T-cell (primary cell): Measurements from ENCODE around the gene NELFCD. TPM values are rescaled to one million over a fixed set of nuclear protein-coding genes. Genes with fewer than 3 reads are reported as not detected.

ENCODE experiments used
- ATAC-seq, 4 experiments: fragments of 200-7000 bp in 3 of 4; fragments of 150-1000 bp in 1 of 4; cut with Tn5 transposase; replicated peaks in 1 of 4; 1 replicate in 3 of 4; 2 replicates in 1 of 4; pipeline ENCODE4 v1.10.0; 2021; ENCODE audit warnings: moderate library complexity in 3 of 4, mild to moderate bottlenecking in 2 of 4, moderate number of reproducible peaks in 1 of 4
- CTCF ChIA-PET, 2 donors: fragments of 300-600 bp; sonication (Branson Sonifier 250); formaldehyde crosslinking; loops; one replicate each; lab custom pipeline; 2022; ENCODE audit warnings: antibody characterized with exemption in 2 of 2; lab: Charles Lee
- POLR2A ChIA-PET, 2 donors: fragments of 300-600 bp; sonication (Branson Sonifier 250); formaldehyde crosslinking; loops; one replicate each; lab custom pipeline; 2022; ENCODE audit warnings: antibody characterized with exemption in 2 of 2; lab: Charles Lee
- DNase-seq, 35 experiments: peaks; one replicate each; pipeline versions ENCODE4 v3.0.0 to v3.0.0-alpha.2; 2013 to 2023
- H3K27ac ChIP-seq: one replicate; pipeline ENCODE4 v1.5.1; 2013; ENCODE audit warnings: low read length
- H3K27me3 ChIP-seq, 2 experiments: replicated peaks in 1 of 2; 1 replicate in 1 of 2; 2 replicates in 1 of 2; pipeline versions ENCODE4 v1.6.1 to v1.7.0; 2013; ENCODE audit warnings: low read length in 1 of 2, mixed read lengths in 1 of 2; ENCODE audit not compliant: control insufficient read depth in 2 of 2, insufficient read depth in 2 of 2; ENCODE audit errors: extremely low read depth in 1 of 2
- H3K36me3 ChIP-seq, 2 donors: 1 replicate in 1 of 2; 2 replicates in 1 of 2; pipeline versions ENCODE4 v1.6.1 to v1.7.0; 2013; ENCODE audit warnings: low read length in 1 of 2; ENCODE audit not compliant: control insufficient read depth in 2 of 2, insufficient read depth in 1 of 2; ENCODE audit errors: extremely low read depth in 1 of 2
- H3K4me1 ChIP-seq, 2 experiments: 1 replicate in 1 of 2; 2 replicates in 1 of 2; pipeline versions ENCODE4 v1.6.1 to v1.7.0; 2013; ENCODE audit warnings: low read length in 2 of 2, mixed read lengths in 1 of 2; ENCODE audit not compliant: insufficient read depth in 2 of 2, control insufficient read depth in 1 of 2; ENCODE audit errors: extremely low read depth in 1 of 2
- H3K4me3 ChIP-seq, 2 donors: 1 replicate in 1 of 2; 2 replicates in 1 of 2; pipeline versions ENCODE4 v1.5.1 to v1.7.0; 2013; ENCODE audit warnings: mild to moderate bottlenecking in 2 of 2, low read length in 1 of 2, moderate library complexity in 1 of 2; ENCODE audit not compliant: control insufficient read depth in 1 of 2; ENCODE audit errors: extremely low read depth in 1 of 2
- H3K9me3 ChIP-seq: 2 replicates; pipeline ENCODE4 v1.7.0; 2013
- H3K27ac Mint-ChIP-seq, 2 donors: one replicate each; pipeline ENCODE4 v1.8.0; 2020 to 2021; ENCODE audit warnings: mild to moderate bottlenecking in 2 of 2, mixed read lengths in 2 of 2
- H3K27me3 Mint-ChIP-seq, 2 donors: one replicate each; pipeline ENCODE4 v1.8.0; 2021 to 2022; ENCODE audit warnings: mixed read lengths in 2 of 2
- H3K36me3 Mint-ChIP-seq: one replicate; pipeline ENCODE4 v1.8.0; 2021; ENCODE audit warnings: mixed read lengths
- H3K4me1 Mint-ChIP-seq, 3 donors: one replicate each; pipeline ENCODE4 v1.8.0; 2020 to 2022; ENCODE audit warnings: mixed read lengths in 3 of 3, mild to moderate bottlenecking in 1 of 3
- H3K4me3 Mint-ChIP-seq, 3 donors: one replicate each; pipeline ENCODE4 v1.8.0; 2020 to 2022; ENCODE audit warnings: mild to moderate bottlenecking in 3 of 3, mixed read lengths in 3 of 3, moderate library complexity in 3 of 3
- H3K9me3 Mint-ChIP-seq, 3 donors: one replicate each; pipeline ENCODE4 v1.8.0; 2020 to 2022; ENCODE audit warnings: mixed read lengths in 3 of 3
- WGBS: methylation state at CpG from one replicate; pipeline ENCODE4 v1.1.5; 2013; ENCODE audit warnings: missing lambda C conversion rate; ENCODE audit not compliant: insufficient coverage; 5-methylcytosine and 5-hydroxymethylcytosine counted together
- total RNA-seq, 35 experiments: library from RNA in 6 of 35; stranded (reverse) in 6 of 35; fragments of 120-200 nt in 1 of 35; gene quantifications; one replicate each; pipeline versions ENCODE4 v1.2.1 to v1.2.4 and lab custom pipeline; 2013 to 2026

NELFCD gene
- total RNA-seq, 5 donors from 2014 or later (not counting 1 experiment from before 2014, with no cell fraction given), result 72.6 to 95.4 (median 90.4) TPM

DNA sequence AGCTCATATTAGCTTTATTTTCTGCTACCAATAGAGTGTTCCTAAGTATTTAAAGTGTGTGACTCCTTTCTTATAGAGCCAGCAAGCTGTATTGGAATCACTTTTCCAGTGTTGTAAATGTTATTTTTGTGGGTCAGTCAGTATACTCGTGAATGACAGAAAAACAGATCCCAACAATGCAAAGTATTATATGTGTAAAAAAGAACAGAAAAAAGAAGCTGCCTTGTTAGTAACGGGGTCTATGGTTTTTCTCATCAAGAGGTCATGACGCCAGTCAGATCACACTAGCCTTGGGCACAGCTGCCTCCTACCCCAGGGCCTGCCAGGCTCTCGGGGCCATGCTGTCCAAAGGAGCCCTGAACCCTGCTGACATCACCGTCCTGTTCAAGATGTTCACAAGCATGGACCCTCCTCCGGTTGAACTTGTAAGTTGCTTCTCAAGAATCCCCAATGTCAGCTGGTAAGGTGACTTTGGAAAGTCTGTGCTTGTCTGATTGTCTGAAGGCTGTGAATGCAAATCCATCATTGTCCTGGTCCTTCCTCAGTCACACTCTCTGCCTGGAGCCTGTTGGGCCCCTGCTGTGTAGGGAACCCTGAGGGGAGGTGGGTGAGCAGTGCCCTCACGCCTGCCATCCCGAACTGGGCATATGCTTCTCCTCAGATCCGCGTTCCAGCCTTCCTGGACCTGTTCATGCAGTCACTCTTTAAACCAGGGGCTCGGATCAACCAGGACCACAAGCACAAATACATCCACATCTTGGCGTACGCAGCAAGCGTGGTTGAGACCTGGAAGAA, 9.8 kb downstream of the NELFCD start:
- no peak for DNase-seq
- POLR2A ChIA-PET, result no interaction called here

DNA sequence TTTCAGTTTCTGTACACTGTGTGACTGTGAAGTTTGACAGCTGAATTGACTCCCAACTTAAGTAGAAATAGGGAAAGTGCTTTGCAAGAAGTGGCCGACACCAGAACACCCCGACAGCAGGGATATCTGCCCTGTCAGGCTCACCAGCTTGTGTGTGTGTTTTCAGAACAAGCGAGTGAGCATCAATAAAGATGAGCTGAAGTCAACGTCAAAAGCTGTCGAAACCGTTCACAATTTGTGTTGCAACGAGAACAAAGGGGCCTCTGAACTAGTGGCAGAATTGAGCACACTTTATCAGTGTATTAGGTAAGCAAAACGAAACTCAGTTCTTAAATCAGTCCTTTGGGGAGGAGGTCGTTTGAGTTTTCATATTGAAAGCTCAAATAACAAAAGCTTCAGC, 10.7 kb downstream of the NELFCD start:
- WGBS, result 99% methylated on average over 7 of the region's 9 CpGs
- DNase-seq, result no peak
- Mint-ChIP-seq H3K4me3 (no peak overlapping the region), H3K4me1 (peaks cover 0 to 5% (median 4%) of the 10 kb centered on the region in 3 donors), H3K9me3 (no peaks in the 10 kb centered on the region), H3K27ac (no peak overlapping the region), H3K27me3 (no peaks in the 10 kb centered on the region), H3K36me3 (peaks cover 71% of the 10 kb centered on the region)
- Histone ChIP-seq H3K36me3 (peaks cover 13 to 95% of the 10 kb centered on the region in 2 donors), H3K4me3 (no peak overlapping the region), H3K4me1 (no peaks in the 10 kb centered on the region), H3K9me3 (no peaks in the 10 kb centered on the region), H3K27me3 (no peaks in the 10 kb centered on the region), H3K27ac (no peak overlapping the region)
- ChIA-PET POLR2A (no interaction called here), CTCF (interaction anchor here in 1 of 2 donors (0.5 kb wide), 1 partner anchor 53 kb away, joined by 5 read pairs; no protein-coding TSS in a partner anchor)
- no peak for ATAC-seq

More for the DNA sequence above, 9.8 kb downstream of the NELFCD start:
- Histone ChIP-seq H3K4me1 (peaks cover 0 to 2% of the 10 kb centered on the region in 2 experiments), H3K36me3 (peaks cover 13 to 95% of the 10 kb centered on the region in 2 donors), H3K27ac (no peak overlapping the region), H3K4me3 (no peak overlapping the region), H3K27me3 (no peaks in the 10 kb centered on the region), H3K9me3 (no peaks in the 10 kb centered on the region)
- Mint-ChIP-seq H3K9me3 (no peaks in the 10 kb centered on the region), H3K27me3 (no peaks in the 10 kb centered on the region), H3K4me3 (no peak overlapping the region), H3K36me3 (peaks cover 68% of the 10 kb centered on the region), H3K27ac (peak overlapping the region in 1 of 2 donors; percentile 49), H3K4me1 (peaks cover under 1 to 10% (median 8%) of the 10 kb centered on the region in 3 donors)
- CTCF ChIA-PET, result interaction anchor here in 1 of 2 donors (0.5 to 0.6 kb wide), 2 partner anchors 52 to 615 kb away, joined by 3 to 5 read pairs; no protein-coding TSS in a partner anchor
- WGBS, result 89% methylated on average over 4 of the region's 14 CpGs
- no peak for ATAC-seq

DNA sequence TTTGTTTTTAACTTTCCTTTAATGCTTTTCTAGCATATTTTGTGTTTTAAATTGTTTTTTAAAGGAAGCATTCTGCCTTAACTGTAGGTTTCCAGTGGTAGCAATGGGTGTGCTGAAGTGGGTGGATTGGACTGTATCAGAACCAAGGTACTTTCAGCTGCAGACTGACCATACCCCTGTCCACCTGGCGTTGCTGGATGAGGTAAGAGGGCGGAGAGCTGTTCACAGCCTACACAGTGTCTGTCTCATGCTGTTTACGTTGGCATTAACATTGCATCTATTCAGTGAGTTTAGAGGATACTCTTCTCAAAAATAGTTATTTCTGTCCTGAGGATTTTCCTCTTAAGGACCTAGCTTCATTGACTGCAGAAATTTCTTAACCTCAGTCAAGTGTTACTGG, 11.9 kb downstream of the NELFCD start:
- Histone ChIP-seq H3K9me3 (no peaks in the 10 kb centered on the region), H3K27me3 (no peaks in the 10 kb centered on the region), H3K27ac (no peak overlapping the region), H3K4me3 (no peak overlapping the region), H3K4me1 (no peaks in the 10 kb centered on the region), H3K36me3 (peaks cover 18 to 95% of the 10 kb centered on the region in 2 donors)
- H3K27me3 Mint-ChIP-seq, result no peaks in the 10 kb centered on the region
- ChIA-PET POLR2A (interaction anchor here (0.6 to 0.7 kb wide), 2 partner anchors 16 to 339 kb away, joined by 3 to 6 read pairs; no protein-coding TSS in a partner anchor), CTCF (interaction anchor here in 1 of 2 donors (0.6 kb wide), 1 partner anchor 57 kb away, joined by 3 read pairs; no protein-coding TSS in a partner anchor)
- peaks cover 68% of the 10 kb centered on the region for H3K36me3 Mint-ChIP-seq
- 100% methylated on average over 1 of the region's 3 CpGs for WGBS
- H3K27ac Mint-ChIP-seq, result no peak overlapping the region
- no peak for DNase-seq
- H3K4me3 Mint-ChIP-seq, result no peak overlapping the region
- ATAC-seq, result no peak
- no peaks in the 10 kb centered on the region for H3K9me3 Mint-ChIP-seq
- H3K4me1 Mint-ChIP-seq, result peaks cover 0 to 3% (median 3%) of the 10 kb centered on the region in 3 donors

- H3K36me3 ChIP-seq, result peaks cover 18 to 88% of the 10 kb centered on the region in 2 donors
- CTCF ChIA-PET, result interaction anchor here (0.6 to 0.8 kb wide), 2 partner anchors 9 to 57 kb away, joined by 3 read pairs; no protein-coding TSS in a partner anchor
- POLR2A ChIA-PET, result interaction anchor here (0.6 to 0.7 kb wide), 3 partner anchors 17 to 340 kb away, joined by 3 to 6 read pairs (median 6); no protein-coding TSS in a partner anchor
- no peaks in the 10 kb centered on the region for H3K4me1 ChIP-seq
- H3K27ac ChIP-seq, result no peak overlapping the region
- no peaks in the 10 kb centered on the region for H3K9me3 ChIP-seq
- Mint-ChIP-seq H3K36me3 (peaks cover 64% of the 10 kb centered on the region), H3K4me1 (peaks cover 0 to 3% (median 3%) of the 10 kb centered on the region in 3 donors), H3K27ac (peak overlapping the region in 1 of 2 donors; percentile 77), H3K4me3 (no peak overlapping the region), H3K27me3 (no peaks in the 10 kb centered on the region), H3K9me3 (no peaks in the 10 kb centered on the region)
- no peak for ATAC-seq
- H3K27me3 ChIP-seq, result no peaks in the 10 kb centered on the region
- 92% methylated on average over 10 of the region's 23 CpGs for WGBS
- H3K4me3 ChIP-seq, result no peak overlapping the region
- DNase-seq, result no peak
Measured at GRCh38 chr20:58993332-58994248, 12.5 kb downstream of the NELFCD start.

DNA sequence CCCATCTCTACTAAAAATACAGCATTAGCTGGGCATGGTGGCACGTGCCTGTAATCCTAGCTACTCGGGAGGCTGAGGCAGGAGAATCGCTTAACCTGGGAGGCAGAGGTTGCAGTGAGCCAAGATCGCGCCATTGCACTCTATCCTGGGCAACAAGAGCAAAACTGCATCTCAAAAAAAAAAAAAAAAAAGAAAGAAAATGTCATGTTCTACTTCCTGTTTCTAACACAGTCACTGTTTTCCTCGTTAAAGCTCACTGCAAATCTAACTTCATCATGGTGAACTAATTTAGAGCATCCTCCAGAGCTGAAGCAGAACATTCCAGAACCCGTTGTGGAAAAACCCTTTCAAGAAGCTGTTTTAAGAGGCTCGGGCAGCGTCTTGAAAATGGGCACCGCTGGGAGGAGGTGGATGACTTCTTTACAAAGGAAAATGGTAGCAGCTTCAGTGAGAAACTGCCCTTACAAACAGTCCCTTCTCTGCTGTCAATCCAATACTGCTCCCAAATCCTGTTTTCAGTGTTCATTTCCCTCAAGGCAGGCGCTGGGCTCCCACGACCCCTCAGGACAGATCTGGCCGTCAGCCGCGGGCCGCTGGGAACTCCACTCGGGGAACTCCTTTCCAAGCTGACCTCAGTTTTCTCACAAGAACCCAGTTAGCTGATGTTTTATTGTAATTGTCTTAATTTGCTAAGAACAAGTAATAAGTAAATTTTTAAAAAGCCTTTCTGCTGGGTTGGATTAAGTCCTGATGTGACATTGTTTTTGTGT, 13.5 kb downstream of the NELFCD start:
- H3K4me1 Mint-ChIP-seq, result peaks cover 0 to 3% (median 3%) of the 10 kb centered on the region in 3 donors
- H3K9me3 ChIP-seq, result no peaks in the 10 kb centered on the region
- 100% methylated on average over 2 of the region's 17 CpGs for WGBS
- ATAC-seq (no peak), DNase-seq (no peak)
- H3K27me3 ChIP-seq, result no peaks in the 10 kb centered on the region
- H3K27ac ChIP-seq, result no peak overlapping the region
- H3K9me3 Mint-ChIP-seq, result no peaks in the 10 kb centered on the region
- H3K27me3 Mint-ChIP-seq, result no peaks in the 10 kb centered on the region
- peaks cover 56% of the 10 kb centered on the region for H3K36me3 Mint-ChIP-seq
- H3K4me3 ChIP-seq, result no peak overlapping the region
- no peaks in the 10 kb centered on the region for H3K4me1 ChIP-seq
- H3K36me3 ChIP-seq, result peaks cover 18 to 78% of the 10 kb centered on the region in 2 donors
- peak overlapping the region in 1 of 2 donors; percentile 77 for H3K27ac Mint-ChIP-seq
- H3K4me3 Mint-ChIP-seq, result no peak overlapping the region
- POLR2A ChIA-PET, result interaction anchor here (0.6 to 0.7 kb wide), 3 partner anchors 36 to 183 kb away, joined by 3 to 6 read pairs (median 4); no protein-coding TSS in a partner anchor
- CTCF ChIA-PET, result interaction anchor here in 1 of 2 donors (0.7 to 0.8 kb wide), 2 partner anchors 10 to 23 kb away, joined by 3 read pairs; no protein-coding TSS in a partner anchor
